Type B pancreatic cell (in vitro differentiated cells): ENCODE data around the gene SULT1B1. TPM values are rescaled to one million over a fixed set of nuclear protein-coding genes. Genes with fewer than 3 reads are reported as not detected.
A peak's percentile ranks its signal among the peaks of the same experiment; 100 is the strongest.

Experiments used
- DNase-seq: peaks from one replicate; pipeline ENCODE4 v3.0.0; 2021; ENCODE audit warnings: mixed read lengths; ENCODE audit not compliant: unreplicated experiment; ENCODE audit errors: extremely low spot score
- H3K27ac Mint-ChIP-seq: 2 replicates; pipeline ENCODE4 v1.8.0; 2021; ENCODE audit warnings: mild to moderate bottlenecking, mixed read lengths
- H3K27me3 Mint-ChIP-seq: 2 replicates; pipeline ENCODE4 v1.8.0; 2021; ENCODE audit warnings: mixed read lengths
- H3K36me3 Mint-ChIP-seq: 2 replicates; pipeline ENCODE4 v1.8.0; 2021; ENCODE audit warnings: mixed read lengths
- H3K4me1 Mint-ChIP-seq: one replicate; pipeline ENCODE4 v1.8.0; 2021; ENCODE audit warnings: mixed read lengths; ENCODE audit not compliant: unreplicated experiment
- H3K4me3 Mint-ChIP-seq: 2 replicates; pipeline ENCODE4 v1.8.0; 2021; ENCODE audit warnings: mild to moderate bottlenecking, mixed read lengths
- H3K9me3 Mint-ChIP-seq: 2 replicates; pipeline ENCODE4 v1.8.0; 2021; ENCODE audit warnings: mixed read lengths
- CTCF ChIP-seq: fragments of 200-600 bp; sonication (generic); conservative IDR thresholded peaks from 2 replicates; pipeline ENCODE4 v1.5.0; 2021; ENCODE audit warnings: antibody characterized with exemption, mild to moderate bottlenecking
- long read RNA-seq: library from polyadenylated mRNA; unstranded; transcript quantifications from one replicate; pipeline ENCODE4 v2.0.0, GENCODE V29; 2020
- total RNA-seq: library from RNA; stranded (reverse); gene quantifications from 2 replicates; pipeline ENCODE4 v1.2.1, GENCODE V29; 2021; ENCODE audit warnings: low replicate concordance

SULT1B1 gene
- 2.5 and 4.4 TPM in 2 replicates for total RNA-seq
- long read RNA-seq, full-length matches to known transcripts: 1 of 1 reads
- long read RNA-seq, partial matches to known transcripts: 0 of 1 reads
- long read RNA-seq, other reads (novel, unspliced or antisense): 0 of 1 reads

- no peak for TF ChIP-seq CTCF
- H3K27ac Mint-ChIP-seq: peak within 1 kb of the TSS; percentile 93
- H3K4me3 Mint-ChIP-seq: peak within 1 kb of the TSS; percentile 64
- no peaks in the 10 kb centered on the region for H3K36me3 Mint-ChIP-seq
- H3K9me3 Mint-ChIP-seq: peaks cover 3% of the 10 kb centered on the region
- H3K27me3 Mint-ChIP-seq: no peaks in the 10 kb centered on the region
- DNase-seq: no peak
- peaks cover 11% of the 10 kb centered on the region for H3K4me1 Mint-ChIP-seq
Observed at GRCh38 chr4:69760455-69760854, at the start of gene SULT1B1. TSS of gene SULT1B1 (minus strand) at chr4:69760620. CDS start at chr4:69755217, 5,403 bp downstream.

- Mint-ChIP-seq H3K9me3 (peaks cover 5% of the 10 kb centered on the region), H3K27me3 (no peaks in the 10 kb centered on the region), H3K27ac (no peak overlapping the region), H3K4me1 (no peaks in the 10 kb centered on the region), H3K36me3 (no peaks in the 10 kb centered on the region), H3K4me3 (no peak overlapping the region)
- no peak for TF ChIP-seq CTCF
- DNase-seq: no peak
Observed at GRCh38 chr4:69800599-69800998, 40.2 kb upstream of the SULT1B1 start.

GRCh38 chr4:69799337-69799736 lies 38.9 kb upstream of the SULT1B1 start:
- Mint-ChIP-seq H3K27ac (no peak overlapping the region), H3K9me3 (peaks cover 8% of the 10 kb centered on the region), H3K27me3 (no peaks in the 10 kb centered on the region), H3K4me3 (no peak overlapping the region), H3K36me3 (no peaks in the 10 kb centered on the region), H3K4me1 (no peaks in the 10 kb centered on the region)
- TF ChIP-seq CTCF: no peak
- DNase-seq: no peak

- H3K27me3 Mint-ChIP-seq: no peaks in the 10 kb centered on the region
- no peak for DNase-seq
- no peak overlapping the region for H3K27ac Mint-ChIP-seq
- H3K36me3 Mint-ChIP-seq: no peaks in the 10 kb centered on the region
- no peak overlapping the region for H3K4me3 Mint-ChIP-seq
- no peak for TF ChIP-seq CTCF
- H3K9me3 Mint-ChIP-seq: peaks cover 8% of the 10 kb centered on the region
- H3K4me1 Mint-ChIP-seq: no peaks in the 10 kb centered on the region
Observed at GRCh38 chr4:69793732-69794131, 33.3 kb upstream of the SULT1B1 start.

GRCh38 chr4:69787879-69788278 lies 27.5 kb upstream of the SULT1B1 start:
- TF ChIP-seq CTCF: no peak
- no peak overlapping the region for H3K4me3 Mint-ChIP-seq
- no peak for DNase-seq
- no peaks in the 10 kb centered on the region for H3K9me3 Mint-ChIP-seq
- no peak overlapping the region for H3K27ac Mint-ChIP-seq
- no peaks in the 10 kb centered on the region for H3K36me3 Mint-ChIP-seq
- no peaks in the 10 kb centered on the region for H3K27me3 Mint-ChIP-seq
- H3K4me1 Mint-ChIP-seq: no peaks in the 10 kb centered on the region

GRCh38 chr4:69786547-69786946 lies 26.1 kb upstream of the SULT1B1 start:
- Mint-ChIP-seq H3K9me3 (no peaks in the 10 kb centered on the region), H3K36me3 (no peaks in the 10 kb centered on the region), H3K27ac (no peak overlapping the region), H3K4me1 (no peaks in the 10 kb centered on the region), H3K4me3 (no peak overlapping the region), H3K27me3 (no peaks in the 10 kb centered on the region)
- no peak for TF ChIP-seq CTCF
- DNase-seq: no peak
